NCI-H1417 (cell line): Measurements from ENCODE around the gene RTN4.
A peak's percentile ranks its signal among the peaks of the same experiment; 100 is the strongest.
"Not testable (repeated sequence)": the region's sequence is repeated elsewhere in the genome, so short reads cannot be mapped to it uniquely, and the experiment has no call there.

Experiments used
- DNase-seq, 3 experiments: peaks; one replicate each; lab custom pipeline; 2025; lab: John Stamatoyannopoulos, UW

Gene RTN4

DNA sequence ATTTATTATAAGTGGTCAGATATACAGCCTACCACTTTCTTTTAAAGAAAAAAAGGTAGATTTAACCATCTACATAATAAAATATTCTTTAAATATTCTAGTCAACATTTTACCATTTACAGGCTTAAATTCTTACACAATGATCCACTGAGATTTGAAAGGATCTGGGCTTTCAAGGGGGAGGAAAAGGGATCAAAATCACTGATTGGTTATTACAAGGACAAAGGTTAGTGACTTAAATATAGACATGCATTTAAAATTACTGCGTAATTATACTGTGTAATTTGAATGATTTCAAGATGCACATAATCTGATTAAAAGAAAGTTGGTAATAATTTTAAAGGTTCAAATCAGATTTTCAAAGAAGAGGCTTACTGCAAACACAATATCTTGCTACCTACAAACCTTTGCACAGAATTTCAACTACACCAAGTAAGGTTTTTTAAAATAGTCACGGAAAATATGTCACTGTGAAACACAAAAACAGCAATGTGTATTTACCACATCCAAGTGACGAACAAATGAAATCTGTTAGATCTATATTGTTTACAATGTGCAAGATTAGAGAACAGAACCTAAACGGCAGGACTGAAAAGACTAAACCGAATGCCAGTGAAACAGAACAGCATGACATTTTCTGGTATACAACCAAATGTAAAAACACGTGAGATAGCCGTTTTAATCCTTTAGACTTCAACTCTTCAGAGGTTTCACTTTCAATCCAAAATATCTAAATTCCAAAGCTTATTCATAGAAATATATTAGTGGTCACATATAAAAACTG, 40.8 kb downstream of the RTN4 start:
- no peak for DNase-seq

DNA sequence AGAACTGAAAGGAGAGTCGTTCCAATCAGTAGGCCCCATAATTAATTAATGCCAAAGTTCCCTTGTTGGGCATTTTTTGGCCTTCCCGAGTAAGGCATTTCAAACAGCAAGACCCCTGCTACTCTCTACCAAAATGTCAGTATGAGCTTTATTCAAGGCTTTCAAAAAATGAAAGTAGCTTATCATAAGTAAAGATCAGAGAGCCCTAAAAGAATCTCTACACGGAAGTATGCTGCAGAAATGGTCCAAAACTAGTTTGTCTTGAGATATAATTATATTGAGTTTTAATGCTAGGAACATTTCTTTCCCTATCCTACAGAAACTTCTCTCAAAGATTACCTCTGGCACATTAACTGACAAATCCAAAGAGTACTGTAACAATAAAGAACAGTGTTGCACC, 43.9 kb downstream of the RTN4 start:
- DNase-seq, result no peak

DNA sequence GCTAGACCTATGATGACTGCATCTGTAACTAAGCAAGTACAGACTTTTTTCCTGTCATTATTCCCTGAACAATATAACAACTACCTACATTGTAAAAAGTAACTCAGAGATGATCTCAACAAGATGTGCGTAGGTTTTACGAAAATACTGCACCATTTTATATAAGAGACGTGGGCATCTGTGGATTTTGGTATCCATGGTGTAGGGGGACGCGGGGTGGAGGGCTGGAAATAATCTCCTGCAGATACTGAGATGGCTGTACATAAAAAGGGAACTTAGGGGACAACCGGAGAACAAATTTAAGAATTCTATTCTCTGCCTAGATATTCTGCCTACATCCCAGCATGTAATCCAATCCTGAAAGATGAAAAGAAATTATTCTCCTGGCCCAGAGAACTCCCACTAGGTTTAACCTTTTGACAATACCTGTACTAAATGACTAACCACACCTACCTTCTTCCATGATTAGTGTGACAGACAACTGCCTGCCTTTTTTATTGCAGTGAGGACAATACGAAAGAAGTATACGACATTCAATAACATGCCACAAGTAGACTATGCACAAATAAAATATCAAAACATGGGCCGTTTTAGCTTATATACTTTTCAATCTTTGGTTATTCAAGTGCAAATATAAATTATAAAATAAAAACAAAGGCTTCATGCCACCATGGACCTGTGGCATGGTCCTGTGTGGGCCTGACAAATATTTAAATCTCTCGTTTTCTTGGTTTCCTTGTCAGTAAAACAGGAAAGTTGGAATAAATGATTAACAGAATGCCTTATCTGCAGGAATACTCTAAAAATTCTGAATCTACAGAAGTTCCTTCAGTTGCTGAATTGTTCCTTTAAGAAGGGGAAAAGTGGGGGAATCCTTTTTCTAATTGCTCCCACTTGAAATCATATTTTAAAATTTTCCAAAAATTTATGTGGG, 46.3 kb downstream of the RTN4 start:
- no peak for DNase-seq

DNA sequence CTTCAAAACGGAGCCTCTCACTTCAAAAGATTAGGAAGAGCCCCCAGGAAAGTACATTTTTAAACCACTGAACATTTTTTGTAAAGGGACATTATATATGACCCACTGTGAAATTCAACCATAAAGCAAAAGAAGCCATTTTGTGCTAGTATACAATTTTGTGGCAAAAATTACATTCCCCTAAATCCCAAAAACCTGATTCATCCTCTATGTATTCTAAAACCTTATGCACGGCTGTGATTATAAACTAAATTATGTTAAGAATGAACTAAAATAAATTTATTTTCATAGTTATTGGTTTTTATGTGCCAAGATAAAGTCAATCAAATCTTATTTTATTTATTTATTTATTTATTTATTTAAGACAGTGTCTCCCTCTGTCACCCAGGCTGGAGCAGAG, 48.5 kb downstream of the RTN4 start:
- DNase-seq, result no peak

DNA sequence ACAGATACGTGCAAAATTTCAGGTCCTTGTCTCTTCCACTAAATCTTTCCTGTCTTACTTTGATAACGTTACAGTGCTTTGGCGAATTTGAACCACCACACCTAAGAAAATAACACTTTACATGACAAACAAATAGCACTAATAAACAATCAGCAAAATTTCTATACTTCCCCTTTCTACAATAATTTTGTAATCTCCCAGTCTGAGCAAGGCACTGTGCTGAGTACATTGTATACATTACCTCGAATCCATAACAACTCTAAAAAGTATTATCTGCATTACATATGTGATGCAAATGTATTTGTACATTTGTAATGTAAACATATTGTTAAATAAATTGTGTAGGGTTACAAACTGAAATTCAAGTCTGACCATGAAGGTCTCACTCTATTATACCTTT, 49.9 kb downstream of the RTN4 start:
- DNase-seq, result no peak

DNA sequence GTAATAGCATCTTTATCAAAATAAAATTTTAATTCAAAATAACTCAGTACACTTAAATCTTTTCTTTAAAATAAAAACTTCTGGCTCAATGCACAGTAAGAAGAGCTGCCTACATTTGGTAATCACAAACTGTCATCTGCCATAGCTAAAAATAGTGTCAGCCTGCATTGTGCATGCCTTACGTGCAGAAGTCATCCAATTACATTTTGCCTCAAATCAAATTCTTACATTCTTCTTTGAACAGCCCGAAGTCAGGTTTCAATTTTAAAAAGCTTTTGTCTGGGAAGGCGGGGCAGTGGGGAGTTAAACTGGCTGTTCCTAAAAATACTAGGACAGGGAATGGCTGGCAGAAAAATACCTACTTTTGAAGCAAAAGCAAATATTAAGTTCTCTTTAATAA, 51.1 kb downstream of the RTN4 start:
- peak in 2 of 3 experiments; percentile 23 to 25 for DNase-seq

DNA sequence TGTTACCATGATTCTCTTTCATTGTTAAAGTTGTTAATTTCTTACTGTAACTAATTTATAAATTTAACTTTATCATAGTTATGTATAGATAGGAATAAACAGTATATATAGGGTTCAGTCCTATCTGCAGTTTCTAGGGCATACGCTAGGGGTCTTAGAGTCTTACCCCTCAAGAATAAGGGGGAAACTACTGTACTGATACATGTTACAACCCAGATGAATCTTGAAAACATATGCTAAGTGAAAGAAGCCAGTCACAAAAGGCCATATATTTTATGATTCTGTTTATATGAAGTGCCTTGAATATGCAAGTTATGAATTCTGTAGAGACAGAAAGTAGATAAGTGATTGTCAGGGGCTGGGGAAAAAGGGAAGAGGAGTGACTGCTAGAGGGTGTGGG, 52.4 kb downstream of the RTN4 start:
- DNase-seq, result no peak

DNA sequence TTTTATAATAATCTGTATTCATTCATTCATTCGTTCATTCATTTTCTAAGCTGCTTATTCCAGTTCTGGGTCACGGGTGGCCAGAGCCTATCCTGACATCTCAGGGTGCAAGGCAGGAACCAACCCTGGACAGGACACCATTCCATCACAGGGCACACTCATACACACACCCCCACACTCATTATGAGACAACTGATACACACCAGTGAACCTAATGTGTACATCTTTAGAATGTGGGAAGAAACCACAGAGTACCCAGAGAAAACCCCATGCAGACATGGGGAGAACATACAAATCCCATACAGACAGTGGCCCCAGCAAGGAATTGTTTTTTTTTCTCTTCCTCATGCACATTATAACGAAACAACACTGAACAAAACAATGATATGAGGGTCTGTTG, 54.7 kb downstream of the RTN4 start:
- no peak for DNase-seq

DNA sequence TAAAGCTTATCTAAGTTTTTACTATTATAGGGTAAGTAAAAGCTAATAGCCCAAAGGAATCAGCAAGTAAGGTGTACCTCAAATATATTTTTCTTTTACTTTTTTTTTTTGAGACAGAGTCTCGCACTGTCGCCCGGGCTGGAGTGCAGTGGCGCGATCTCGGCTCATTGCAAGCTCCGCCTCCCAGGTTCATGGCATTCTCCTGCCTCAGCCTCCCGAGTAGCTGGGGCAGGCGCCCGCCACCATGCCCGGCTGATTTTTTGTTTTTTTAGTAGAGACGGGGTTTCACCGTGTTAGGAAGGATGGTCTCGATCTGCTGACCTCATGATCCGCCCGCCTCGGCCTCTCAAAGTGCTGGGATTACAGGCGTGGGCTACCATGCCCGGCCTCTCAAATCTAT, 59.6 kb downstream of the RTN4 start:
- not testable (repeated sequence) for DNase-seq

DNA sequence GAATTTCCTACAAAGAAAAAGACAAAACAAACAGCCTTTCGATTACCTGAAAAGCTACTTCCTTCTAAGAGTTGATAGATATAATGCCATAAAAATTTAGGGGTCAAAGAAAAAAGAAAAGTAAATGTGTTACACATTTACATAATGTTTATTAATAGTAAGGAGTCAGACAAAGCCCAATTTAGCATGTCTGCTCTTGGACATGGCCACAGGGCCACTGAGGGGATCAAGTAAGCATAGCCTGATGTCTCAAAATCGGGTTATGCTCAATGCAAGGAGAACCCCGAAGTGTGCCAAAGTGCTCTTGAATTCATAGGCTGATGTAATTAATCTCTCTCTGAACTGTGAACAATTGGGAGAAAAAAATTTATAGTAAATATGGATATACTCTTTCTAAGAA, 61.6 kb downstream of the RTN4 start:
- DNase-seq, result no peak

DNA sequence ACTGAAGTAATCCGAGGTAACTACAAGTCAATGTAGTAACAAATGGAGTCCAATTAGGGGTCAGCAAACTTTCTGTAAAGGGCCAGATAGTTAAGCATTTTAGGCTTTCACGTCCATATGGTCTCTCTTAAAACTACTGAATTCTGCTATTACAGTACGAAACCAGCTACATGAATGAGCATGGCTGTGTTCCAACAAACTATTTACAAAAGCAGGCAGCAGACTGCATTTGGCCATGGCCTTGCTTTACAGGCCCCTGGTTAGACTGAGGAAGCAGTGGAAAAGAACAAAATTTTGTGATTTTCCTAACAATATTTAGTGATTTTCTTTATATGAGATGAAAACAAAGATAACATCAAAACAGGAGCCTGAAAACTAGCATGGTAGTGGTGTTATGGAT, 64.0 kb downstream of the RTN4 start:
- no peak for DNase-seq

DNA sequence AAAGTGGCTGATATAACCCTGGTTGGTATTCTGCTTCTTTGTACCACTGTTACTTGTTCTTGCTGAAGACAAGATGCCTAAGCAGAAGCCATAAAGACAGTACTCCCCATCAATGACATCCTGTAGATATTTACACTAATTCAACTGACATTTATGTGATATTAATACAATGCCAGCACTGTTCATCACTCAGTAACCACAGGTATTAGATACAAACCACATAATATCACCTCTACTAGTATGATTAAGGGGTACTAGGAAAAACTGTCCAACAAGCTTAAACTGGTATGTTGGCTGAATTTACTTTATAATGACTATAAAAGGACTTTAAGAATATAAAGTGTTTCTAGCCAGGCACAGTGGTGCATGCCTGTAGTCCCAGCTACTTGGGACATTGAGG, 65.8 kb downstream of the RTN4 start:
- DNase-seq, result no peak

DNA sequence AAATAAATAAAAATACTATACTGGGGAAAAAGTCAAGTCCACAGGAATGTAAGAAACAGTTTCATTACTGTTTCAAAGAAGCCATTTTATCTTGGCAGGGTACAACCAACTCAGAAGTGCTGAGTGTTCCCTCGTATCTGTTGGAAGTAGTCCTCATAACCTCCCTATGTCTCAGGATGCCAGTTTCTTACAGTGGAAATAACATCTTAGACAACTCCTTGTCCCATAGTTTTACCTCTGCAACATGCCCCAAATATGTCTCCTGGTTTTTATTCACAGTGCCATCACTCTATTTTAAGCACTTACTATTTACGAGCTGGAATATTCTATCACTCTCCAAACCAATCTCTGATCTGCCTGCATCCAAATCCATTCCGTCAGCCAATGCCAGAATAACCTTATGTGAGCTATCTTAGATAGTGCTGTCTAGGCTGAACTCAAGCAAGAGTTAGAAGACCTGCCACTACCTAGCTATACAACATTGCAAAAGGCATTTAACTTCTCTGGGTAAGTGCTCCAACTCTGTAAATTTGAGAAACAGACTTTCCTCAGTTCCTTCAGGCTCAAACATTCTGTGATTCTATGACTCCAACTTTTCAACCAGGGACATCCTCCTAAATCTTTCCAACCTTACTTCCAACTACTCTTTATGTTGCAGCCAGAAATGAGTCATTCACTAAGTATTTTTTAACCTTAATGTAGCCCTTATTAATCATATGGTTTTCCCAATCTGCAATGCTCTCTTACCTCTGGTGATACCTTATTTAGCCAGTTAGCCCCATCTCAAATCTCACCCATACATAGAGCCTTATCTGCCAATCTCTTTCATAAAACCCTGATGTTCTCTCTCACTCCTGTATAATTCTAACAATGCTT, 66.7 kb downstream of the RTN4 start:
- DNase-seq, result no peak

DNA sequence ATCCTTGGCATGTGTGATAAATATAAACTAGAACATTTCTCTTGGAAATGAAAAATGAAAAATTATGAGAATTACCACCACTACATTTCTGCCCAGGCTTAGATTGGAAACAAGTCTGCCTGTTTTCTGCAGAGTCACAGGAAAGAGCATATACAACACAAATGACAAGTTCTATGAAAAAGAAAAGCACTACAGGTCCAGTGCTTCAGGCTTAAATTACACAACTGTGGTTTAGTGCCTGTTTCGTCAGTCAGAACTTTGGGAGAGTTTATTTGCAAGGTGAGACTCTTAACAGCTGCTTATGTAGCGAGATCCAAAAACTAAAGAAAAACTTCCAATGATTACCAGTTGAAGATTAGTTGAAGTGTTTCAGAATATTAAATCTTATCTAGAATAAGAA, 68.9 kb downstream of the RTN4 start:
- DNase-seq, result no peak

DNA sequence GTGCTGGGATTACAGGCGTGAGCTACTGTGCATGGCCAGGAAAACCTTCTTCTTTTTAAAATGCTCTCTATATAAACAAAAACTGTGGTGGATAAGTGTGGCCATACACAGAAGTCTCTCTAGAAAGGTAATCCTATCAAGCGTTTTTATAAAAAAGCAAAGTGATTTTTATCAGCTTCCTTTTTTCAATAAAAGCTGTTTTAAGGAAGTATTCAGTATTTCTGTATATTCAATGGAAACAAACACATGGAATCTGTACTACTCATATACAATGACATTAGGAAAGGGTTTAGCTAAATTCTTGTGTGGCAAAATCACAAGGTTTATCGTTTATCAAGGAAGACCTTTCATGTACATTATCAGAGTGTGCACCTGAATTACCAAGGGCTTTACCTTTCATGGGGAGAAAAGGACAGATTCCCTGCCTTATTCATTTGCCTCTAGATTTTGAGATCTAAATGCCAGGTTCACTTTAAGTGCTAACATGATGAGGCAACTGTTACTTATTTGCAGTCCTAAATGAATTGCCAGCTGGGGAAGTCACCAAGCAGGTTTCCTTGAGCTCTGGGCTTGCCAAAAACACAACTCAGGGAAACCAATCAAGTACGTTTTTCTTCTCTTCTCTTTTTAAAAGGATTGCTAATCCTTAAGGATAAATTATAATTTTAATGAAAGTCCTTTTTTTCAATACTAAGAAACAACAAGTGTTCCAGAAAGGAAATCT, 70.8 kb downstream of the RTN4 start:
- DNase-seq, result peak in 2 of 3 experiments; percentile 10 to 44

DNA sequence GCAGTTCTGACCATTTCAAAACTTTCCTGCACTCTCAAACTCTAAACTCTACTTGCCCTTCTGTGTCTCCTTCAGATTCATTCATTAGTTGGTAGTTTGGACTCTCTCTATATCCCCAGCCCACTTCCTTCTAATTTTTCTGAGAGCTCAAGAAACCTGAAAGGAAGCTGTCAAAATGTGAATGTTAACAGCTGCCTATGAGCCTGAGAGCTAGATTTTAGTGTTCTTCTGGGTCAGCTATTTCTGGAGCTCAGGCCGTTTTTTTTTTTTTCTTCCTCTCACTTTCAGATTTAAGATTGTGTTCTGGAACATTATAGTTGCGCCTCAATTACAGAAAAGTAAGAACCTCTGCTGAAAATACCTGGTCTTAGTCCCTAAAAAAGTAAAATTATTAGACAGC, 73.1 kb downstream of the RTN4 start:
- DNase-seq, result no peak

DNA sequence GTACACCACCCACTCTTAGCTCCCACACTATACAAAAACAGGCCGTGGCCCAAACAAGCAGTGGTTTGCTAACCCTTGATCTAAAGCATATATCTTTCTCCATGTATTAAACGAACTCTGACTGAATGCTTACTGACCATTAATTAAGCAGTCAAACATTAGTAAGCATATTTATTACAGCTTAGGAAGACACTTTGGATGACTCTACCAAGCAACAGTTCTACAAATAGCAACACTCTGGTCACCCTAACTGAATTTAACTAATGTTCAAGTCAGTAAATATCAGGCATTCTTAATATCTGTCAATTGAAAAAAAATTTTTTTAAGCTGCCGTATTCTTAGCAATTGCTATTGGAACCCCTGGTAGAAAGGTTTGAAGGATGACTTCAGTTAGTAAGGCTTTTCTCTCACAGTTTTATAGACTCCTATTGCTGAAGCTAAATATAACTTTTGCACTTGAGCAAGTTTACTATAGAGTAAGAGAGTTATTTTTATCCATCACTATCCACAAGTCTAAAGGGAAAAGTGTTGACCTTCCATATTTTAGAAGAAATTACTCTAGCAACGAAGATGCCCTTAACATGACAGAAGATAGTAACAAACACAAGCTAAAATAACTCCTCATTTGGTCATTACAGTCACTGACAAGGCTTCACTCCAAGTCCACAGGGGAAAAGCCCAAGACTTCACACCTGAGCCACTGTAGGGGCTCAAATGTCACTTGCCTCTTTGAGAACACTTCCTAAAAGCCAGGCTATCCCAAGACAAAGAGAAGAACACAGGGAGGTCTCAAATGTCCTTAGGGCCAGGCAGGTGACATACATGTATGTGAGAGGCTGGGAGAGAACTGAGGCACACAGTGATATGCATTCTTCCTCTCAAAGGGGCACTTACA, 74.4 kb downstream of the RTN4 start:
- DNase-seq, result no peak

DNA sequence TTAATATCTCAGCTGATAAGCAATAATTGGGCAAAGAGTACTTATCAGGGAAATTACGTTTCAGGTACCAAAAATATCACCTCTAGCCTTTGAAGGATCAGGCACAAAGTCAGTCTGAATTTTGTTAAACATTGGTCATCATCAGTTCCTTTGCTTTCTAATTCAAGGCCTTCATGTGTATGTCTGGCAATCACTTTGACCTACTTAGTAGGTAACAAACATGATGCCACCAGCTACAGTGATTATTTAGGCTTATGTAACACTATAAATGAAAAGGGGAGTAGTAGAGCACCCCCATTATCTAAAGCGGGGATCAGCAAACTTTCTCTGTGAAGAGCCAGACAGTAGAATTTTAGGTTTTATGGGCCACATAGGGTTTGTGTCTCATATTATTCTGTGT, 75.1 kb downstream of the RTN4 start:
- DNase-seq, result no peak

DNA sequence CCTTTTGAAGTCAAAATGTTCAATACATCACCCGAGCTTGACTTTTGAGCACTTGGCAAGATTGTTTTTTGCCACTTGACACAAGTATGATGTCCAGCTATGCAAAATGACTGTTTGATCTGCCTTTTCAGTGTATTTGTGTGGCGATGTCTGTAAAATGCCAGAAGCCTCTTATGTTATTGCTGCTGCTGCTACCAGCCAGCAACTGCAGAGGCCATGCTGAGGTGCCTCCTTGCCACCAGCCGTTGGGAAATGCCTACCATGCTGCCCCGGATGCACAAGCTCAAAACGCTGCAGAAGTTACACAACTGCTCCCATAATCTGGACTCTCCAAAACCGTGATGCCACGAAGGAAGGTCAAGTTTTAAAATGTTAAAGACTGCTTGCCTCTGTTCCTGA, 80.3 kb downstream of the RTN4 start:
- no peak for DNase-seq

DNA sequence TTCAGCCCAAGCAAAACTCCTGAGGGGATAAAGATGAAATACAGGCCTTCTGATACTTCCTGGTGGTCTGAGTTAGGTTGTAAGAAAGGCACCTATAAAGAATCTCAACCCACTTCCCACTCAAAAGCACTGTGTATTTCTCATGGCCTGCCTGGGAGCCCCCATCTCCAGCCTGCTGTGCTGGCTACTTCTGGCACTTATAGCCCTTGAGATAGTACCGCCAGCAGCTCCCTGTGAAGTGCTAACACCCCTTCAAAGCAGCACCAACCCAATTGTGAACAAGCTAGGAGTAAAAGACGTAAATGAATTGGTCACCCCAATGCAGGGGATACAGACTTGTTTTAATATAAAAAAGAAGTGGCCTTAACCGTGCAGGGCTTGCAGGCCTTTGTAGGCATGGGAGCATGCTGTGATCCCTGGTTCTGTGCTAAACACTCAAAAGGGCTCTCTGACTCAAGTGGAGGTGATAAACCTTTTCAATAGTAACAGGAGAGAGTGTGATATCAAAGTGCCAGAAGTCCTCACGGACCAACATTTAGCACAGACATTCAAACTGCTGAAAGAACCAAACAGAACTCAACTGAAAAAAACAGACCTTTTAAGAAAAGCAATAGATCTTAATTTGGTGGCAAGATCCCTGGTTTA, 80.8 kb downstream of the RTN4 start:
- peak in 1 of 3 experiments; percentile 44 for DNase-seq
